Measurements from ENCODE around the gene CP.

GRCh38 chr3:149269687-149270086 lies 48.1 kb upstream of the CP start:
- TF ChIP-seq CTCF (IDR thresholded peaks at IDR 0.05) (no peak), EZH2 (IDR thresholded peaks at IDR 0.05; ENCODE audit: borderline replicate concordance, insufficient read depth, low read depth, low read length, poor library complexity, severe bottlenecking) (no peak)

All from B cell (primary cell).